ENCODE data around the gene RAB3B.

- no peak for TF ChIP-seq POLR2AphosphoS5 (IDR thresholded peaks at IDR 0.05; ENCODE audit: borderline replicate concordance, low read depth, low read length)
- no peak for TF ChIP-seq EZH2 (IDR thresholded peaks at IDR 0.05)
- no peak for TF ChIP-seq FOXP2 (optimal IDR thresholded peaks at IDR 0.05; ENCODE audit: control extremely low read depth, extremely low read length, insufficient read depth)
Measured at GRCh38 chr1:51901151-51901550, 89.3 kb downstream of the RAB3B start.

Data from SK-N-MC (cell line).